PC-3 (cell line): ENCODE results near the gene ADAMTS13. TPM values are rescaled to one million over a fixed set of nuclear protein-coding genes. Genes with fewer than 3 reads are reported as not detected.
A peak's percentile ranks its signal among the peaks of the same experiment; 100 is the strongest.

Source experiments
- ATAC-seq: fragments of 200-7000 bp; cut with Tn5 transposase; 2 replicates; pipeline ENCODE4 v1.9.1; 2020; ENCODE audit warnings: mild to moderate bottlenecking, moderate library complexity
- BruUV-seq: library from RNA; stranded (reverse); fragments of 400-500 nt; replicated peaks from 2 replicates; lab custom pipeline; 2021; lab: Mats Ljungman, UMichigan
- CTCF ChIA-PET: fragments of 300-600 bp; sonication (Branson Sonifier 250); formaldehyde crosslinking; loops from one replicate; lab custom pipeline; 2022; ENCODE audit warnings: antibody characterized with exemption; lab: Charles Lee
- POLR2A ChIA-PET: fragments of 300-600 bp; sonication (Branson Sonifier 250); formaldehyde crosslinking; loops from one replicate; lab custom pipeline; 2022; ENCODE audit warnings: antibody characterized with exemption; ENCODE audit not compliant: unreplicated experiment; lab: Charles Lee
- DNase-seq: peaks from one replicate; pipeline ENCODE4 v3.0.0-alpha.2; 2015
- H2AFZ ChIP-seq: fragments of 300-600 bp; sonication (generic); 2 replicates; pipeline ENCODE4 v1.6.0; 2016; ENCODE audit warnings: antibody characterized with exemption, low read length
- H3F3A ChIP-seq: fragments of 300-600 bp; sonication (generic); one replicate; pipeline ENCODE4 v1.6.0; 2017; ENCODE audit warnings: antibody characterized with exemption, low read length, control low read depth, mild to moderate bottlenecking; ENCODE audit not compliant: unreplicated experiment
- H3K27ac ChIP-seq: fragments of 300-600 bp; sonication (generic); 2 replicates; pipeline ENCODE4 v1.5.1; 2016; ENCODE audit warnings: mild to moderate bottlenecking, low read length
- H3K27me3 ChIP-seq: fragments of 300-600 bp; sonication (generic); 2 replicates; pipeline ENCODE4 v1.6.1; 2016; ENCODE audit warnings: low read length, mixed read lengths
- H3K36me3 ChIP-seq: fragments of 300-600 bp; sonication (generic); 2 replicates; pipeline ENCODE4 v1.6.1; 2016; ENCODE audit warnings: low read depth, mixed run types, low read length, mixed read lengths
- H3K4me1 ChIP-seq: fragments of 300-600 bp; sonication (generic); 2 replicates; pipeline ENCODE4 v1.5.1; 2016; ENCODE audit warnings: low read length; ENCODE audit not compliant: insufficient read depth
- H3K4me2 ChIP-seq: fragments of 300-600 bp; sonication (generic); 2 replicates; pipeline ENCODE4 v1.6.0; 2016; ENCODE audit warnings: low read length
- H3K4me3 ChIP-seq: fragments of 300-600 bp; sonication (generic); 2 replicates; pipeline ENCODE4 v1.5.1; 2016; ENCODE audit warnings: mild to moderate bottlenecking, low read length, mixed read lengths
- H3K79me2 ChIP-seq: fragments of 300-600 bp; sonication (generic); 2 replicates; pipeline ENCODE4 v1.6.1; 2017; ENCODE audit warnings: low read length, mixed read lengths
- H3K9ac ChIP-seq: fragments of 300-600 bp; sonication (generic); 2 replicates; pipeline ENCODE4 v1.6.0; 2016; ENCODE audit warnings: mild to moderate bottlenecking, low read length
- H3K9me2 ChIP-seq: fragments of 300-600 bp; sonication (generic); replicated peaks from 2 replicates; pipeline ENCODE4 v1.6.1; 2016; ENCODE audit warnings: mixed run types, low read length, mixed read lengths
- H3K9me3 ChIP-seq: fragments of 300-600 bp; sonication (generic); 2 replicates; pipeline ENCODE4 v1.6.1; 2016; ENCODE audit warnings: low read length, mixed read lengths
- H4K20me1 ChIP-seq: fragments of 300-600 bp; sonication (generic); 2 replicates; pipeline ENCODE4 v1.6.1; 2016; ENCODE audit warnings: low read length, mixed read lengths
- EZH2 ChIP-seq: fragments of 300-600 bp; sonication (generic); IDR thresholded peaks from one replicate; pipeline ENCODE4 v1.6.1; 2017; ENCODE audit warnings: antibody characterized with exemption, mild to moderate bottlenecking, low read length; ENCODE audit not compliant: unreplicated experiment
- EZH2phosphoT487 ChIP-seq: fragments of 300-600 bp; sonication (generic); IDR thresholded peaks from 2 replicates; pipeline ENCODE4 v1.6.1; 2018; ENCODE audit warnings: mild to moderate bottlenecking, antibody characterized with exemption, low read length, borderline replicate concordance
- intact Hi-C: fragments of 100-400 bp; cut with micrococcal nuclease; formaldehyde crosslinking; loops from 2 replicates; pipeline ENCODE4 v1.9.0; 2023
- total RNA-seq: library from RNA; depleted of rRNA; stranded (reverse); fragments of >200 nt; gene quantifications from 2 replicates; pipeline ENCODE4 v1.2.3, GENCODE V29; 2014
- TF ChIP-seq, protein P1 (sequence below): fragments of 300-600 bp; sonication (generic); conservative IDR thresholded peaks from 2 replicates; pipeline ENCODE4 v1.5.1; 2017; ENCODE audit warnings: antibody characterized with exemption, low read depth, mild to moderate bottlenecking, low read length

The ADAMTS13 gene
- total RNA-seq, 1 experiment from 2014 or later = 0.95 TPM

DNA sequence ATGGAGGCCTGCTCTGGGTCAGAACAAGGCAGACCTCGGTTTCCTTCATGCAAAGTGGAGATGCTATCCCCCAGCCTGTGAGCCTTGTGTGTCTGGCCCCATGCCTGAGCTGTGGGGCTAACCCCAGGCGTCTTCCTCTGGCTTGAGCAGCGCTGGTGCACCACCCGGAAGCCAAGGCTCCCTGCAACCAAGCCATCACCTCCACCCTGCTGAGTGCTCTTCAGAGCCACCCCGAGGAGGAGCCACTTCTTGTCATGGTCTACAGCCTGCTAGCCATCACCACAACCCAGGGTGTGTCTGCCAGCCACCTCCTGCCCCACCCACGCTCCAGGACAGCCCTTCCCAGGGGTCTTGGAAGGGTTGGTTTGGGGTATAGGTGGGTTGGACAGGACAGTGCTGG lies 20.6 kb upstream of the ADAMTS13 start:
- ATAC-seq = no peak
- CTCF ChIA-PET = no interaction called here

DNA sequence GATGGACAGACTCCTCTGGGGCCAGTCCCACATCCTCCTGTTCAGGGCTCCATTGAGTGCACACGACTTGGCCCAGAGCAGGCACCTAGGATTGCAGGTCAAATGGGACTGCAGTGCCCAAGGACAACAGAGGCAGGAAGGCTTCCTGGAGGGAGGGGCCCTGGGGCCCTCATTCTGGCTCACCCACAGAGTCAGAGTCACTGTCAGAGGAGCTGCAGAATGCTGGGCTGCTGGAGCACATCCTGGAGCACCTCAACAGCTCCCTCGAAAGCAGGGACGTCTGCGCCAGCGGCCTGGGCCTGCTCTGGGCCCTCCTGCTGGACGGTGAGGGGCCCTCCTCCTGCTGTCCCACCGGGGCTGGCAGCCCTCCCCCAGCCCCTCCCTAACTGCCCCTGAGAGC lies 19.5 kb upstream of the ADAMTS13 start:
- POLR2A ChIA-PET = no interaction called here
- intact Hi-C loops = no loop called here
- Histone ChIP-seq H4K20me1 (no peaks in the 10 kb centered on the region), H3K9me3 (no peaks in the 10 kb centered on the region), H3K27me3 (no peaks in the 10 kb centered on the region), H2AFZ (no peak overlapping the region), H3K79me2 (no peaks in the 10 kb centered on the region), H3K27ac (no peak overlapping the region), H3F3A (no peaks in the 10 kb centered on the region), H3K4me2 (no peak overlapping the region), H3K4me3 (no peak overlapping the region), H3K36me3 (peaks cover 17% of the 10 kb centered on the region; the same call in 1 of the 2 replicates), H3K9me2 (no peaks in the 10 kb centered on the region), H3K4me1 (no peaks in the 10 kb centered on the region), H3K9ac (no peak overlapping the region)
- ATAC-seq (no peak), DNase-seq (no peak)
- TF ChIP-seq EZH2phosphoT487 (no peak), EZH2 (no peak)
- TF ChIP-seq, protein P1, sequence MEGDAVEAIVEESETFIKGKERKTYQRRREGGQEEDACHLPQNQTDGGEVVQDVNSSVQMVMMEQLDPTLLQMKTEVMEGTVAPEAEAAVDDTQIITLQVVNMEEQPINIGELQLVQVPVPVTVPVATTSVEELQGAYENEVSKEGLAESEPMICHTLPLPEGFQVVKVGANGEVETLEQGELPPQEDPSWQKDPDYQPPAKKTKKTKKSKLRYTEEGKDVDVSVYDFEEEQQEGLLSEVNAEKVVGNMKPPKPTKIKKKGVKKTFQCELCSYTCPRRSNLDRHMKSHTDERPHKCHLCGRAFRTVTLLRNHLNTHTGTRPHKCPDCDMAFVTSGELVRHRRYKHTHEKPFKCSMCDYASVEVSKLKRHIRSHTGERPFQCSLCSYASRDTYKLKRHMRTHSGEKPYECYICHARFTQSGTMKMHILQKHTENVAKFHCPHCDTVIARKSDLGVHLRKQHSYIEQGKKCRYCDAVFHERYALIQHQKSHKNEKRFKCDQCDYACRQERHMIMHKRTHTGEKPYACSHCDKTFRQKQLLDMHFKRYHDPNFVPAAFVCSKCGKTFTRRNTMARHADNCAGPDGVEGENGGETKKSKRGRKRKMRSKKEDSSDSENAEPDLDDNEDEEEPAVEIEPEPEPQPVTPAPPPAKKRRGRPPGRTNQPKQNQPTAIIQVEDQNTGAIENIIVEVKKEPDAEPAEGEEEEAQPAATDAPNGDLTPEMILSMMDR = no peak
- no TSS peak for BruUV-seq
- CTCF ChIA-PET = no interaction called here

More for the DNA sequence above, 20.6 kb upstream of the ADAMTS13 start:
- Histone ChIP-seq H3K9me2 (no peaks in the 10 kb centered on the region), H3F3A (no peaks in the 10 kb centered on the region), H3K9ac (no peak overlapping the region), H3K27ac (no peak overlapping the region), H4K20me1 (no peaks in the 10 kb centered on the region), H3K4me1 (no peaks in the 10 kb centered on the region), H3K27me3 (no peaks in the 10 kb centered on the region), H3K36me3 (peaks cover 11% of the 10 kb centered on the region; the same call in 1 of the 2 replicates), H3K9me3 (no peaks in the 10 kb centered on the region), H2AFZ (no peak overlapping the region), H3K4me2 (no peak overlapping the region), H3K4me3 (no peak overlapping the region), H3K79me2 (no peaks in the 10 kb centered on the region)
- no TSS peak for BruUV-seq
- POLR2A ChIA-PET = no interaction called here
- intact Hi-C loops = no loop called here
- TF ChIP-seq, protein P1 = no peak
- TF ChIP-seq EZH2 (no peak), EZH2phosphoT487 (no peak)
- DNase-seq = no peak

DNA sequence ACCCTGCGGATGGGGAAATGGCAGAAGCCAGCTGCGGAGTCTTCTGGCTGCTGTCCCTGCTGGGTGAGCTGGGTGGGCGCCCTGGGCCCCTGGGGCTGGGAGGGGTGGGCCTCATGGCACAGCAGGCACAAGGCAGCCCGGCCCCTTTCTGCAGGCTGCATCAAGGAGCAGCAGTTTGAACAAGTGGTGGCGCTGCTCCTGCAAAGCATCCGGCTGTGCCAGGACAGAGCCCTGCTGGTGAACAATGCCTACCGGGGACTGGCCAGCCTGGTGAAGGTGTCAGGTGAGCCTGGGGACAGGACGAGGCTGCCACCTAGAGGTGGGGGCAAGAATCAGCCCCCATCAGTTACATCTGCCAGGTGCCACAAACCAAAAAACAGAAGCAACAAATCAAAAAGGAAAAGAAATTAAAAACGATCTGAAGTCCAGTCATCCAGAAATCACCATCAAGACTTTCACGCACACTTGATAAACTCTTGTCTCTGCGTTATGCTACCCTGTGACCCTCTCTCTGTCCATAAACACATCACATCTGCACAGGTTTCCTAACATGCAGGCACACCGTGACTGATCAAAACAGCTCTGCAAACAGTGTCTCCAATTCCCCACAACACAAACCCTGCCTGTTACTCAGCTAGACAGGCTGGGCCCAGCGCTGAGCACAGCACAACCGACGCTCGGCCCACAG lies 18.3 kb upstream of the ADAMTS13 start:
- Histone ChIP-seq H3K4me3 (no peak overlapping the region), H3K4me2 (no peak overlapping the region), H3K79me2 (no peaks in the 10 kb centered on the region), H3F3A (no peaks in the 10 kb centered on the region), H3K27me3 (no peaks in the 10 kb centered on the region), H3K9me3 (no peaks in the 10 kb centered on the region), H3K27ac (no peak overlapping the region), H3K9me2 (no peaks in the 10 kb centered on the region), H3K9ac (no peak overlapping the region), H3K4me1 (no peaks in the 10 kb centered on the region), H4K20me1 (no peaks in the 10 kb centered on the region), H3K36me3 (peaks cover 17% of the 10 kb centered on the region; the same call in 1 of the 2 replicates), H2AFZ (no peak overlapping the region)
- BruUV-seq = no TSS peak
- intact Hi-C loops = no loop called here
- ChIA-PET CTCF (no interaction called here), POLR2A (no interaction called here)
- ATAC-seq (peak; percentile 48), DNase-seq (peak; percentile 51)
- no peak for TF ChIP-seq EZH2
- TF ChIP-seq, protein P1 = peak; percentile 70
